Mesendoderm (in vitro differentiated cells): ENCODE measurements around the gene OPN4.

Source experiments
- DNase-seq: peaks from one replicate; pipeline ENCODE4 v3.0.0; 2013
- H2AK5ac ChIP-seq: 2 replicates; pipeline ENCODE4 v1.6.1; 2013; ENCODE audit warnings: low read length, inconsistent platforms
- H2BK120ac ChIP-seq: 2 replicates; pipeline ENCODE4 v1.6.1; 2013; ENCODE audit warnings: low read depth, mild to moderate bottlenecking, low read length, moderate library complexity, mixed read lengths
- H2BK15ac ChIP-seq: replicated peaks from 2 replicates; pipeline ENCODE4 v1.6.1; 2013; ENCODE audit warnings: low read depth, mild to moderate bottlenecking, moderate library complexity
- H2BK5ac ChIP-seq: 2 replicates; pipeline ENCODE4 v1.6.1; 2013; ENCODE audit warnings: low read length, inconsistent platforms
- H3K18ac ChIP-seq: 2 replicates; pipeline ENCODE4 v1.6.1; 2013; ENCODE audit warnings: mild to moderate bottlenecking, low read length, mixed read lengths
- H3K23ac ChIP-seq: one replicate; pipeline ENCODE4 v1.6.1; 2013; ENCODE audit warnings: low read length
- H3K27ac ChIP-seq: 2 replicates; pipeline ENCODE4 v1.5.1; 2013; ENCODE audit warnings: low read depth, mild to moderate bottlenecking, inconsistent platforms, low read length, moderate library complexity
- H3K27me3 ChIP-seq: 2 replicates; pipeline ENCODE4 v1.6.1; 2013; ENCODE audit warnings: low read length, control low read depth, mild to moderate bottlenecking, inconsistent platforms; ENCODE audit not compliant: insufficient read depth, poor library complexity
- H3K36me3 ChIP-seq: 2 replicates; pipeline ENCODE4 v1.6.1; 2013; ENCODE audit warnings: low read length, inconsistent platforms; ENCODE audit not compliant: control insufficient read depth, insufficient read depth
- H3K4ac ChIP-seq: one replicate; pipeline ENCODE4 v1.6.1; 2013; ENCODE audit warnings: low read depth, mild to moderate bottlenecking, low read length, moderate library complexity
- H3K4me1 ChIP-seq: 2 replicates; pipeline ENCODE4 v1.6.1; 2013; ENCODE audit warnings: low read depth, low read length, inconsistent platforms; ENCODE audit not compliant: control insufficient read depth
- H3K4me2 ChIP-seq: 2 replicates; pipeline ENCODE4 v1.6.1; 2013; ENCODE audit warnings: low read length
- H3K4me3 ChIP-seq: 2 replicates; pipeline ENCODE4 v1.5.1; 2013; ENCODE audit warnings: mild to moderate bottlenecking, low read length
- H3K56ac ChIP-seq: one replicate; pipeline ENCODE4 v1.6.1; 2013; ENCODE audit warnings: low read length
- H3K79me1 ChIP-seq: 2 replicates; pipeline ENCODE4 v1.6.1; 2013; ENCODE audit warnings: low read length, inconsistent platforms
- H3K79me2 ChIP-seq: 2 replicates; pipeline ENCODE4 v1.6.1; 2013; ENCODE audit warnings: mild to moderate bottlenecking, low read length; ENCODE audit not compliant: control insufficient read depth, insufficient read depth
- H3K9ac ChIP-seq: 2 replicates; pipeline ENCODE4 v1.6.1; 2013; ENCODE audit warnings: low read length, inconsistent platforms
- H4K5ac ChIP-seq: one replicate; pipeline ENCODE4 v1.6.1; 2013; ENCODE audit warnings: low read length
- H4K8ac ChIP-seq: one replicate; pipeline ENCODE4 v1.6.1; 2013; ENCODE audit warnings: low read depth, mild to moderate bottlenecking, control low read depth, low read length, moderate library complexity
- WGBS: extraction: QIAGEN DNeasy Blood & Tissue Kit; methylation state at CpG from one replicate; pipeline ENCODE4 v1.1.7; 2013; ENCODE audit warnings: low lambda C conversion rate, missing lambda C conversion rate; ENCODE audit not compliant: insufficient coverage; ENCODE audit errors: extremely low coverage; 5-methylcytosine and 5-hydroxymethylcytosine counted together

OPN4 gene

GRCh38 chr10:86681722-86682386 is 27.5 kb downstream of the OPN4 start:
- Histone ChIP-seq H3K4me3 (no peak overlapping the region), H3K79me1 (no peaks in the 10 kb centered on the region), H3K79me2 (no peaks in the 10 kb centered on the region), H3K27me3 (no peaks in the 10 kb centered on the region), H3K36me3 (no peaks in the 10 kb centered on the region), H3K27ac (no peak overlapping the region), H3K23ac (no peak overlapping the region), H4K8ac (no peak overlapping the region), H3K9ac (no peak overlapping the region), H2AK5ac (no peak overlapping the region), H2BK120ac (no peak overlapping the region), H3K4me1 (peaks cover 2% of the 10 kb centered on the region), H4K5ac (no peak overlapping the region), H3K4ac (no peak overlapping the region), H2BK5ac (no peak overlapping the region), H3K56ac (no peak overlapping the region), H3K4me2 (no peak overlapping the region), H2BK15ac (no peak overlapping the region), H3K18ac (no peak overlapping the region)
- WGBS: no CpG with 5 or more reads among the region's 22 CpGs
- DNase-seq: no peak

GRCh38 chr10:86682675-86683074 is 28.3 kb downstream of the OPN4 start:
- no peak for DNase-seq
- no peaks in the 10 kb centered on the region for H3K36me3 ChIP-seq
- H4K8ac ChIP-seq: no peak overlapping the region
- no peak overlapping the region for H3K4me2 ChIP-seq
- H3K18ac ChIP-seq: no peak overlapping the region
- H3K56ac ChIP-seq: no peak overlapping the region
- H3K4ac ChIP-seq: no peak overlapping the region
- H2BK5ac ChIP-seq: no peak overlapping the region
- no peaks in the 10 kb centered on the region for H3K79me1 ChIP-seq
- no peak overlapping the region for H2BK120ac ChIP-seq
- no CpG with 5 or more reads among the region's 2 CpGs for WGBS
- H4K5ac ChIP-seq: no peak overlapping the region
- H2AK5ac ChIP-seq: no peak overlapping the region
- no peak overlapping the region for H3K9ac ChIP-seq
- no peaks in the 10 kb centered on the region for H3K27me3 ChIP-seq
- no peak overlapping the region for H2BK15ac ChIP-seq
- H3K23ac ChIP-seq: no peak overlapping the region
- H3K4me3 ChIP-seq: no peak overlapping the region
- H3K27ac ChIP-seq: no peak overlapping the region
- peaks cover 2% of the 10 kb centered on the region for H3K4me1 ChIP-seq
- H3K79me2 ChIP-seq: no peaks in the 10 kb centered on the region

GRCh38 chr10:86684331-86685097 is 30.2 kb downstream of the OPN4 start:
- Histone ChIP-seq H3K4me3 (no peak overlapping the region), H4K5ac (no peak overlapping the region), H3K4me2 (no peak overlapping the region), H3K79me1 (no peaks in the 10 kb centered on the region), H3K27ac (no peak overlapping the region), H2AK5ac (no peak overlapping the region), H3K4ac (no peak overlapping the region), H2BK120ac (no peak overlapping the region), H3K79me2 (no peaks in the 10 kb centered on the region), H3K9ac (peak overlapping the region; percentile 24), H2BK5ac (no peak overlapping the region), H2BK15ac (no peak overlapping the region), H3K4me1 (peaks cover 2% of the 10 kb centered on the region), H3K27me3 (no peaks in the 10 kb centered on the region), H3K23ac (no peak overlapping the region), H4K8ac (no peak overlapping the region), H3K36me3 (no peaks in the 10 kb centered on the region), H3K56ac (peak overlapping the region; percentile 58), H3K18ac (no peak overlapping the region)
- peak; percentile 73 for DNase-seq
- no CpG with 5 or more reads among the region's 9 CpGs for WGBS

- Histone ChIP-seq H3K79me2 (no peaks in the 10 kb centered on the region), H3K23ac (no peak overlapping the region), H3K56ac (peak overlapping the region; percentile 39), H3K9ac (no peak overlapping the region), H3K27me3 (no peaks in the 10 kb centered on the region), H4K5ac (no peak overlapping the region), H3K4me2 (no peak overlapping the region), H2BK15ac (no peak overlapping the region), H3K4ac (no peak overlapping the region), H2BK120ac (no peak overlapping the region), H3K27ac (no peak overlapping the region), H4K8ac (no peak overlapping the region), H3K4me1 (peaks cover 2% of the 10 kb centered on the region), H3K4me3 (no peak overlapping the region), H3K18ac (no peak overlapping the region), H3K79me1 (no peaks in the 10 kb centered on the region), H2AK5ac (peak overlapping the region; percentile 68), H2BK5ac (no peak overlapping the region), H3K36me3 (no peaks in the 10 kb centered on the region)
- WGBS: no CpG with 5 or more reads among the region's 9 CpGs
- no peak for DNase-seq
These were observed 31.1 kb downstream of the OPN4 start for GRCh38 chr10:86685416-86685815.

GRCh38 chr10:86685893-86686632 is 31.7 kb downstream of the OPN4 start:
- Histone ChIP-seq H3K56ac (peak overlapping the region; percentile 39), H2AK5ac (peak overlapping the region; percentile 68), H2BK120ac (no peak overlapping the region), H4K5ac (no peak overlapping the region), H2BK15ac (no peak overlapping the region), H3K79me1 (no peaks in the 10 kb centered on the region), H3K9ac (no peak overlapping the region), H3K79me2 (no peaks in the 10 kb centered on the region), H3K23ac (no peak overlapping the region), H4K8ac (no peak overlapping the region), H3K27ac (no peak overlapping the region), H3K4ac (no peak overlapping the region), H3K4me3 (no peak overlapping the region), H3K36me3 (no peaks in the 10 kb centered on the region), H3K4me2 (no peak overlapping the region), H3K27me3 (no peaks in the 10 kb centered on the region), H3K4me1 (peaks cover 2% of the 10 kb centered on the region), H3K18ac (no peak overlapping the region), H2BK5ac (no peak overlapping the region)
- no peak for DNase-seq
- no CpG with 5 or more reads among the region's 13 CpGs for WGBS
